Panc1 (cell line): ENCODE measurements around the gene AGER.

Experiments used
- POLR2AphosphoS5 ChIP-seq: IDR thresholded peaks from 2 replicates; pipeline ENCODE4 v1.6.1; 2012; ENCODE audit warnings: mild to moderate bottlenecking, low read depth, low read length, moderate library complexity
- SIN3A ChIP-seq: IDR thresholded peaks from 2 replicates; pipeline ENCODE4 v1.6.1; 2012; ENCODE audit warnings: low read depth, mild to moderate bottlenecking, low read length, moderate library complexity, borderline replicate concordance; ENCODE audit not compliant: insufficient read depth
- TF ChIP-seq, protein P1 (sequence below): fragments of 450-650 bp; IDR thresholded peaks from 2 replicates; pipeline ENCODE4 v1.5.1; 2017; ENCODE audit warnings: mild to moderate bottlenecking

DNA sequence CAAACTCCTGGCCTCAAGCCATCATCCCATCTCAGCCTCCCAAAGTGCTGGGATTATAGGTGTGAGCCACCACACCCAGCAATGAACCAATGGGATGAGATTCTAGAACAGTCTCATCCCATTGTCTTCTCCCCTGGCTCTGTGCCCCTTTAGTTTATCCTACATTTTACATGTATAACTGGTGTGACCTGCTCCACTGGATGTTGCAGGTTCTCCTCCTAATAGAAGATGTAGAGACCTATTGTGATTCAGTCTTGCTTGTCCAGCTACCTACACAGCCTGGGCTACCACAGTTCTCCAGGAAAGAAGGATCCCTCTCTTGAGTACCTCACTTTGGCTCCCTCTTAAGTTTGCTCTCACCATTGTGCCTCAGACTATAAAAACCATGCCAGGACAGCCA lies 51.9 kb downstream of the AGER start:
- TF ChIP-seq, protein P1, sequence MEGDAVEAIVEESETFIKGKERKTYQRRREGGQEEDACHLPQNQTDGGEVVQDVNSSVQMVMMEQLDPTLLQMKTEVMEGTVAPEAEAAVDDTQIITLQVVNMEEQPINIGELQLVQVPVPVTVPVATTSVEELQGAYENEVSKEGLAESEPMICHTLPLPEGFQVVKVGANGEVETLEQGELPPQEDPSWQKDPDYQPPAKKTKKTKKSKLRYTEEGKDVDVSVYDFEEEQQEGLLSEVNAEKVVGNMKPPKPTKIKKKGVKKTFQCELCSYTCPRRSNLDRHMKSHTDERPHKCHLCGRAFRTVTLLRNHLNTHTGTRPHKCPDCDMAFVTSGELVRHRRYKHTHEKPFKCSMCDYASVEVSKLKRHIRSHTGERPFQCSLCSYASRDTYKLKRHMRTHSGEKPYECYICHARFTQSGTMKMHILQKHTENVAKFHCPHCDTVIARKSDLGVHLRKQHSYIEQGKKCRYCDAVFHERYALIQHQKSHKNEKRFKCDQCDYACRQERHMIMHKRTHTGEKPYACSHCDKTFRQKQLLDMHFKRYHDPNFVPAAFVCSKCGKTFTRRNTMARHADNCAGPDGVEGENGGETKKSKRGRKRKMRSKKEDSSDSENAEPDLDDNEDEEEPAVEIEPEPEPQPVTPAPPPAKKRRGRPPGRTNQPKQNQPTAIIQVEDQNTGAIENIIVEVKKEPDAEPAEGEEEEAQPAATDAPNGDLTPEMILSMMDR: no peak
- TF ChIP-seq POLR2AphosphoS5: no peak
- TF ChIP-seq SIN3A: no peak
